G401 (cell line): ENCODE data around the gene WNT1. TPM values are rescaled to one million over a fixed set of nuclear protein-coding genes. Genes with fewer than 3 reads are reported as not detected.

Source experiments
- DNase-seq: peaks from one replicate; pipeline ENCODE4 v3.0.0-alpha.2; 2015; ENCODE audit warnings: low spot score
- in situ Hi-C: cut with HindIII; loops from 2 replicates; pipeline ENCODE4 v1.10.0; 2016; ENCODE audit warnings: low sequenced_read_pairs, mixed read lengths
- total RNA-seq: library from RNA; depleted of rRNA; stranded (reverse); fragments of >200 nt; shearing (Covaris generic); gene quantifications from 2 replicates; pipeline ENCODE4 v1.2.3, GENCODE V29; 2014

The WNT1 gene
- total RNA-seq, 1 experiment from 2014 or later = not detected

GRCh38 chr12:48958049-48958388 lies 20.1 kb upstream of the WNT1 start:
- in situ Hi-C loops = no loop called here
- no peak for DNase-seq

GRCh38 chr12:48960834-48961233 lies 17.3 kb upstream of the WNT1 start:
- no peak for DNase-seq
- in situ Hi-C loops = no loop called here

- no peak for DNase-seq
- in situ Hi-C loops = no loop called here
Observed at GRCh38 chr12:48961331-48961730, 16.8 kb upstream of the WNT1 start.

- in situ Hi-C loops = no loop called here
- DNase-seq = no peak
Observed at GRCh38 chr12:48961801-48962200, 16.3 kb upstream of the WNT1 start.

- peak; percentile 24 for DNase-seq
- in situ Hi-C loops = no loop called here
Observed at GRCh38 chr12:48965298-48965838, 12.8 kb upstream of the WNT1 start.

GRCh38 chr12:48966177-48966895 lies 11.8 kb upstream of the WNT1 start:
- in situ Hi-C loops = no loop called here

GRCh38 chr12:48967991-48968390 lies 10.1 kb upstream of the WNT1 start:
- DNase-seq = no peak
- in situ Hi-C loops = no loop called here

More at GRCh38 chr12:48966177-48966895, 11.8 kb upstream of the WNT1 start:
- DNase-seq = no peak

- in situ Hi-C loops = no loop called here
- DNase-seq = no peak
Observed at GRCh38 chr12:48968467-48968866, 9.7 kb upstream of the WNT1 start.

GRCh38 chr12:48969160-48969771 lies 8.9 kb upstream of the WNT1 start:
- no peak for DNase-seq
- in situ Hi-C loops = no loop called here

GRCh38 chr12:48969833-48970701 lies 8.1 kb upstream of the WNT1 start:
- no peak for DNase-seq
- in situ Hi-C loops = no loop called here

GRCh38 chr12:48970702-48971334 lies 7.3 kb upstream of the WNT1 start:
- in situ Hi-C loops = no loop called here
- no peak for DNase-seq

- in situ Hi-C loops = no loop called here
- DNase-seq = no peak
Observed at GRCh38 chr12:48972213-48972951, 5.7 kb upstream of the WNT1 start.

GRCh38 chr12:48972952-48973483 lies 5.1 kb upstream of the WNT1 start:
- no peak for DNase-seq
- in situ Hi-C loops = no loop called here

GRCh38 chr12:48973531-48973930 lies 4.6 kb upstream of the WNT1 start:
- no peak for DNase-seq
- in situ Hi-C loops = no loop called here

- in situ Hi-C loops = no loop called here
- DNase-seq = no peak
Observed at GRCh38 chr12:48973941-48974673, 4.0 kb upstream of the WNT1 start.

- in situ Hi-C loops = no loop called here
- DNase-seq = no peak
Observed at GRCh38 chr12:48977290-48978281, 536 bp upstream of the WNT1 start.
